ENCODE data around the gene NCAPH2. TPM values are rescaled to one million over a fixed set of nuclear protein-coding genes. Genes with fewer than 3 reads are reported as not detected.

NCAPH2 gene
- total and polyA plus RNA-seq, 9 of the 15 experiments (the other 6 are each of a cell fraction or from before 2014, with no cell fraction given), result 3.6 to 88.6 (median 32.4) TPM

GRCh38 chr22:50482107-50483074 lies 25.6 kb upstream of the NCAPH2 start:
- POLR2A ChIA-PET, result interaction anchor here (0.7 to 1.2 kb wide), 2 partner anchors 8 to 82 kb away, joined by 3 to 5 read pairs; no protein-coding TSS in a partner anchor
- TF ChIP-seq MEF2D (tag; conservative IDR thresholded peaks at IDR 0.05; ENCODE audit: low read depth) (no peak), SUPT5H (IDR thresholded peaks at IDR 0.05) (no peak), RBM14 (IDR thresholded peaks at IDR 0.05; ENCODE audit: borderline replicate concordance, insufficient read depth, low read depth, low read length) (0 out of 2 replicates have a peak, but pooled peaks have one; percentile 89), EZH2 (IDR thresholded peaks at IDR 0.05; ENCODE audit: borderline replicate concordance, low read depth, low read length) (no peak), USF1 (CRISPR knock-in tag; IDR thresholded peaks at IDR 0.05) (peak; percentile 77), ZBTB33 (CRISPR knock-in tag; IDR thresholded peaks at IDR 0.05) (peak; percentile 84), RBFOX2 (IDR thresholded peaks at IDR 0.05; ENCODE audit: low read depth, low read length) (peak; percentile 75), USF2 (CRISPR knock-in tag; IDR thresholded peaks at IDR 0.05) (peak; percentile 43), POLR2G (IDR thresholded peaks at IDR 0.05; ENCODE audit: low read depth, low read length) (peak; percentile 50; the same call in 1 of the 2 replicates)
- WGBS (ENCODE audit: insufficient coverage, low coverage, missing lambda C conversion rate), result 85% methylated on average over 10 of the region's 35 CpGs
- CTCF ChIA-PET (ENCODE audit: low intra/inter-chr PET ratio), result no interaction called here
- H3K4me1 ChIP-seq (replicated peaks in 1 of 2; ENCODE audit: control insufficient read depth in 2 of 2, insufficient read depth in 2 of 2, low read length in 2 of 2), result peaks cover 4 to 65% of the 10 kb centered on the region in 2 experiments; a peak in 3 of 5 replicates
- H3K27ac ChIP-seq (ENCODE audit: extremely low read depth, low read depth, low read length), result no peak overlapping the region
- no peaks in the 10 kb centered on the region for H4K20me1 ChIP-seq (replicated peaks; ENCODE audit: control insufficient read depth, insufficient read depth, low read length)
- H3K36me3 ChIP-seq (ENCODE audit: control insufficient read depth, insufficient read depth, low read length), result no peaks in the 10 kb centered on the region
- peak overlapping the region; percentile 55 for H3K4me3 ChIP-seq
- no peak overlapping the region for H2AFZ ChIP-seq (ENCODE audit: low read depth, low read length)
- peak overlapping the region; percentile 70 to 80; a peak in 3 of 4 replicates for H3K9ac ChIP-seq (ENCODE audit: insufficient read depth in 1 of 2, low read depth in 2 of 2, low read length in 2 of 2)
- BruUV-seq (replicated peaks), result no TSS peak
- H3K9me3 ChIP-seq (replicated peaks; ENCODE audit: control insufficient read depth, insufficient read depth, low read depth, low read length), result no peaks in the 10 kb centered on the region
- no peak for FAIRE-seq
- in situ Hi-C loops (cut with MboI), result no loop called here
- H3K9me1 ChIP-seq (ENCODE audit: control insufficient read depth, insufficient read depth, low read length), result no peaks in the 10 kb centered on the region
- no peak; the same call in 2 of the 3 replicates for ATAC-seq
- H3K27me3 ChIP-seq (ENCODE audit: control insufficient read depth in 2 of 2, insufficient read depth in 2 of 2, low read length in 2 of 2), result no peaks in the 10 kb centered on the region
- peak overlapping the region; percentile 74 for H3K4me2 ChIP-seq (ENCODE audit: insufficient read depth, low read length)
- no peak for DNase-seq (ENCODE audit: extremely low read depth in 1 of 4, low spot score in 3 of 4)
- intact Hi-C loops (cut with micrococcal nuclease), result no loop called here
- H3K79me2 ChIP-seq (ENCODE audit: control insufficient read depth, insufficient read depth, low read length), result no peaks in the 10 kb centered on the region
